Naive B cell (primary cell): ENCODE results near the gene HDAC8. TPM values are rescaled to one million over a fixed set of nuclear protein-coding genes. Genes with fewer than 3 reads are reported as not detected.
"Not testable (repeated sequence)": the region's sequence is repeated elsewhere in the genome, so short reads cannot be mapped to it uniquely, and the experiment has no call there.

Experiments
- ATAC-seq, 2 donors: fragments of 150-1000 bp; cut with Tn5 transposase; 2 replicates each; pipeline ENCODE4 v1.10.0; 2021; ENCODE audit warnings: low read depth in 2 of 2, mild to moderate bottlenecking in 2 of 2, moderate library complexity in 2 of 2
- DNase-seq: peaks from one replicate; pipeline ENCODE4 v3.0.0; 2022
- H3K27ac Mint-ChIP-seq, 6 donors: one replicate each; pipeline ENCODE4 v1.8.0; 2020 to 2022; ENCODE audit warnings: mild to moderate bottlenecking in 6 of 6, mixed read lengths in 6 of 6, moderate library complexity in 5 of 6, inconsistent platforms in 2 of 6
- H3K27me3 Mint-ChIP-seq, 3 donors: one replicate each; pipeline ENCODE4 v1.8.0; 2021 to 2022; ENCODE audit warnings: mixed read lengths in 3 of 3, mild to moderate bottlenecking in 1 of 3
- H3K36me3 Mint-ChIP-seq, 2 donors: one replicate each; pipeline ENCODE4 v1.8.0; 2020 to 2022; ENCODE audit warnings: mixed read lengths in 2 of 2, inconsistent platforms in 1 of 2, mild to moderate bottlenecking in 1 of 2
- H3K4me1 Mint-ChIP-seq, 3 donors: one replicate each; pipeline ENCODE4 v1.8.0; 2020 to 2022; ENCODE audit warnings: mixed read lengths in 3 of 3, inconsistent platforms in 1 of 3, mild to moderate bottlenecking in 1 of 3, moderate library complexity in 1 of 3
- H3K4me3 Mint-ChIP-seq, 8 donors: one replicate each; pipeline ENCODE4 v1.8.0; 2020 to 2022; ENCODE audit warnings: mild to moderate bottlenecking in 8 of 8, mixed read lengths in 8 of 8, moderate library complexity in 8 of 8, inconsistent platforms in 2 of 8
- H3K9me3 Mint-ChIP-seq, 7 donors: one replicate each; pipeline ENCODE4 v1.8.0; 2020 to 2022; ENCODE audit warnings: mixed read lengths in 7 of 7, mild to moderate bottlenecking in 5 of 7, inconsistent platforms in 2 of 7, moderate library complexity in 1 of 7
- polyA plus RNA-seq, 6 donors: library from polyadenylated mRNA; unstranded; fragments of 300-500 nt; fragmentation: Illumina TruSeq; gene quantifications; one replicate each; pipeline ENCODE4 v1.2.3, GENCODE V29; 2021; ENCODE audit warnings: low read depth in 6 of 6

HDAC8 gene
- polyA plus RNA-seq, 6 donors from 2014 or later = 15.9 to 32.6 (median 18.7) TPM

- H3K27ac Mint-ChIP-seq = no peak overlapping the region
- no peaks in the 10 kb centered on the region for H3K4me1 Mint-ChIP-seq
- H3K27me3 Mint-ChIP-seq = peaks cover 0 to 7% (median 0%) of the 10 kb centered on the region in 3 donors
- H3K36me3 Mint-ChIP-seq = peaks cover 10 to 22% of the 10 kb centered on the region in 2 donors
- ATAC-seq (no peak), DNase-seq (no peak)
- H3K9me3 Mint-ChIP-seq = peaks cover 0 to 1% (median 0%) of the 10 kb centered on the region in 7 donors
- H3K4me3 Mint-ChIP-seq = no peak overlapping the region
Measured at GRCh38 chrX:72347366-72347765, 225.3 kb downstream of the HDAC8 start.

DNA sequence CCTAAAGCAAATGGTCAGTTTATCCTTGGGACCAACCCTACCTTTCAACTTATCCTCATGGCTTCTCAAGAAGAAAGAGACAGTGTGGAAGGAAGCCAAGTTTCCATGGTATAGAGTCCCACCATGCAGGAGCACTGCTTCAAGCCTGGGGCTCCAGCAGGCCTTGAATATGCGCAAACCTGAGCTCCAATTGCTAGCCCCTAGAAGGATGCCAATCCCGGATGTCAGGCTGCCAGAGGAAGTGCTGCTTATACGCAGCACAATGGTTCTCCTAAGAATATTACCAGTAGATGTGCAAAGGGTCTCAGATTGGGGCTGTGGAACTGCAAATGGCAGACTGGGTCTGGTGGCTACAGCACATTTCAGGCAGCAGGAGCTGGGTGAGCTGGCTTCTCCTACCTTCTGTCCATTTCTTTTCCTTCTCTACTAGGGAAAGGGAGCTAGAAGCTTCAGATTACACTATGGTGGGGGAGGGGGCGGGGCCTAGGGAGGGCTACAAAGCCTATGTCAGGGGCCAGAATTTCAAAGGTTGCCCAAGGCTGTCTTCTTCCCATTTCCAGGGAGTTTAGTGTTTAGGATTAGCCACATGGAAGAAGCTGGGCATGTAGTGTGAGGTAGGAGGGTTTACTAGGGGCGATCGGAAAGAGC lies 226.2 kb downstream of the HDAC8 start:
- Mint-ChIP-seq H3K9me3 (peaks cover 0 to 1% (median 0%) of the 10 kb centered on the region in 7 donors), H3K27me3 (no peaks in the 10 kb centered on the region), H3K27ac (no peak overlapping the region), H3K4me1 (no peaks in the 10 kb centered on the region), H3K36me3 (peaks cover 10 to 14% of the 10 kb centered on the region in 2 donors), H3K4me3 (no peak overlapping the region)
- DNase-seq (no peak), ATAC-seq (no peak)

- H3K27ac Mint-ChIP-seq = no peak overlapping the region
- no peaks in the 10 kb centered on the region for H3K4me1 Mint-ChIP-seq
- H3K9me3 Mint-ChIP-seq = no peaks in the 10 kb centered on the region
- no peak overlapping the region for H3K4me3 Mint-ChIP-seq
- ATAC-seq = no peak
- no peak for DNase-seq
- peaks cover 0 to 5% of the 10 kb centered on the region in 2 donors for H3K36me3 Mint-ChIP-seq
- H3K27me3 Mint-ChIP-seq = no peaks in the 10 kb centered on the region
Measured at GRCh38 chrX:72340626-72341025, 232.0 kb downstream of the HDAC8 start.

- H3K4me1 Mint-ChIP-seq = no peaks in the 10 kb centered on the region
Measured at GRCh38 chrX:72340041-72340440, 232.6 kb downstream of the HDAC8 start.

GRCh38 chrX:72330131-72330530 lies 242.5 kb downstream of the HDAC8 start:
- H3K27ac Mint-ChIP-seq = no peak overlapping the region
- H3K4me1 Mint-ChIP-seq = no peaks in the 10 kb centered on the region
- H3K27me3 Mint-ChIP-seq = no peaks in the 10 kb centered on the region
- H3K36me3 Mint-ChIP-seq = peaks cover 16 to 20% of the 10 kb centered on the region in 2 donors
- H3K4me3 Mint-ChIP-seq = peak overlapping the region in 1 of 8 donors; percentile 40
- peaks cover 1 to 15% (median 7%) of the 10 kb centered on the region in 7 donors for H3K9me3 Mint-ChIP-seq
- DNase-seq = no peak
- no peak for ATAC-seq

More at GRCh38 chrX:72340041-72340440, 232.6 kb downstream of the HDAC8 start:
- no peak for ATAC-seq
- Mint-ChIP-seq H3K4me3 (no peak overlapping the region), H3K9me3 (no peaks in the 10 kb centered on the region), H3K27me3 (no peaks in the 10 kb centered on the region), H3K36me3 (peaks cover 0 to 5% of the 10 kb centered on the region in 2 donors), H3K27ac (no peak overlapping the region)
- DNase-seq = no peak

GRCh38 chrX:72326605-72327300 lies 245.9 kb downstream of the HDAC8 start:
- no peak for DNase-seq
- Mint-ChIP-seq H3K9me3 (peaks cover 0 to 11% (median 5%) of the 10 kb centered on the region in 7 donors), H3K4me3 (no peak overlapping the region)

GRCh38 chrX:72319651-72320050 lies 253.0 kb downstream of the HDAC8 start:
- not testable (repeated sequence) for H3K4me3 Mint-ChIP-seq, H3K36me3 Mint-ChIP-seq, ATAC-seq, H3K27ac Mint-ChIP-seq, H3K4me1 Mint-ChIP-seq, H3K9me3 Mint-ChIP-seq, DNase-seq
- H3K27me3 Mint-ChIP-seq = peaks cover 0 to 19% (median 0%) of the 10 kb centered on the region in 3 donors

More at GRCh38 chrX:72326605-72327300, 245.9 kb downstream of the HDAC8 start:
- H3K36me3 Mint-ChIP-seq = peaks cover 14 to 16% of the 10 kb centered on the region in 2 donors
- no peak for ATAC-seq
- peak overlapping the region in 1 of 6 donors; percentile 49 for H3K27ac Mint-ChIP-seq
- no peaks in the 10 kb centered on the region for H3K27me3 Mint-ChIP-seq
- H3K4me1 Mint-ChIP-seq = no peaks in the 10 kb centered on the region

- no peak overlapping the region for H3K27ac Mint-ChIP-seq
- peaks cover 0 to 45% (median 6%) of the 10 kb centered on the region in 3 donors for H3K27me3 Mint-ChIP-seq
- ATAC-seq (no peak), DNase-seq (no peak)
- no peak overlapping the region for H3K4me3 Mint-ChIP-seq
- H3K4me1 Mint-ChIP-seq = no peaks in the 10 kb centered on the region
- no peaks in the 10 kb centered on the region for H3K36me3 Mint-ChIP-seq
- peaks cover 0 to 4% (median 0%) of the 10 kb centered on the region in 7 donors for H3K9me3 Mint-ChIP-seq
Measured at GRCh38 chrX:72317139-72317538, 255.5 kb downstream of the HDAC8 start.

DNA sequence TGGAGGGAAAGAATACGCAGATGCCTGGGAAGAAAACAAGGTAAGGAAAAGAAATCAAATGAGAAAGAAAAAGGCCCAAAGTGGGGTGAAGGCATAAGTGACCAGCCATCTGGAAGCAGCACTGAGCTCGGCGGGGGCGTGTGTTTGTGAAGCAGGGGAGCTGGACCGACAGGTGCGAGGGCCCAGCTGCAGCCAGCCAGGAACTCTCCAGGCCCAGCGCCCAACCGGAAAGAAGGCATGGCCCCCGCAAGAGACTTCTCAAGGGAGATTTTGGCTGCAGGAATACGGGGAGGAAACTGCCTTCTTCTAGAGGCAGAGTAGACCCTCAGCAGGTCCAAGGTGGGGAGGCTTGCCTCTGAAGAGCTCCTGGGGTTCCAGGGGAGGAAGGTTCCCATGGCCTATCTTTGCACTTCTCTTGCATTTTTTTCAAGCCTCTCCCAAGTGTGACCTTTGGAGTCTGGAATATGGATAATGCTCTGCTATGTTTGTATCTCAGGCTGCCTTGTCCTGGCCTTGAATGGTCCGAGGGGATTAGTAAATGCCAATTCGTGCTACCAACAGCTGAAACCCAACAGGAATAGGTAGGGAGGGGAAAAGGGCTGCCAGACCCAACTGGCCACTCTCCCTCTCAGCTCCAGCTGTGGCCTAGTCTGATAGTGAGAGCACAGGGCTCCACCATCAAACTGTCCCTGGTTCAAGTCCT lies 256.1 kb downstream of the HDAC8 start:
- Mint-ChIP-seq H3K27me3 (peaks cover 0 to 47% (median 6%) of the 10 kb centered on the region in 3 donors), H3K9me3 (peaks cover 0 to 4% (median 0%) of the 10 kb centered on the region in 7 donors), H3K4me3 (no peak overlapping the region), H3K36me3 (no peaks in the 10 kb centered on the region), H3K4me1 (no peaks in the 10 kb centered on the region), H3K27ac (no peak overlapping the region)
- ATAC-seq (no peak), DNase-seq (no peak)

- H3K27me3 Mint-ChIP-seq = peaks cover 0 to 47% (median 6%) of the 10 kb centered on the region in 3 donors
- H3K36me3 Mint-ChIP-seq = no peaks in the 10 kb centered on the region
- ATAC-seq = no peak
Measured at GRCh38 chrX:72314881-72315280, 257.8 kb downstream of the HDAC8 start.

DNA sequence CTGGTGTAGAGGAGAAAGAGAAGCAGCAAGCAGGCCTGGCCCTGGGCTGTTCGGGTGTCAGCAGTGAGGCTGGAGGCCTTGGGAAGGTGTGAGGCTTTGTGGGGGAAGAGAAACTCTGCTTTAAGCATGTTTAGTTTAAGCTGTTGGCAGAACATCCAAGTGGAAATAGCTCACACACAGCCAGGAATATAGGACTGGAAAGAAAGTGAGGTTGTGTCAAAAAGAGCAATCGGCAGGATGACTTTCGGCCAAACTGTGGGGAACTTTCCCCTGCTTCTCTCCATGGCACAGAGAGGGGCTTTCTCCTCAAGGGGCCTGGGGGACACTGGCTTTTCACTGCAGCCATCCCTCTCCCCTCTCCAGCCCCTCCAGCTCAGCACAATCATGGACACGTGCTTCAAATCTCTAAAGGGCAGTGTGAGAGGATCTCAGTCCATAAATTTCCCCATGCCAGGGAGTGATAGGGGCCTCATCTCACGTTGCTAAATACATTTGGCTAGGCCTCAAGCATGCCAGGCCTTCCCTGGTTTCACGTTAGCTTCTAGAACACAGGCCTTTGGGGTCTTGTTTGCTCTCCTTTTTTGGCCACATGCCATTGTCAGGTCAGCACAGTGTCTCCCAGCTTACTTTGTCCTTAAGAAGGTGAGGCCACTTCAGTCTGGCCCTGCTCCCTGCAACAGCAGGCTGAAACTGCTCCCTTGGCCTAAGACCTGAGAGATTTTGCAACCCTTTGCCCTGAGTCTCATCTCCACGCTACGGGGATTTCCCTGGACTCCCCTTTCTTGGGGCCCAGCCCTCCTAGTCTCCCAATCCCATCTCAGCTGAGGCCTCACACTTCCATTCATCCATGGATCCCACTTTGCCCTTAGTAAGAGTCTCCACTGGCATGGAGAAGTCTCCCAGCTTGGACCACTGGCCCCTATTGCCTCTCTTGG lies 258.7 kb downstream of the HDAC8 start:
- peak overlapping the region in 1 of 6 donors; percentile 77 for H3K27ac Mint-ChIP-seq
- H3K9me3 Mint-ChIP-seq = peaks cover 0 to 2% (median 0%) of the 10 kb centered on the region in 7 donors
- H3K27me3 Mint-ChIP-seq = peaks cover 3 to 47% (median 6%) of the 10 kb centered on the region in 3 donors
- no peaks in the 10 kb centered on the region for H3K36me3 Mint-ChIP-seq
- ATAC-seq (no peak), DNase-seq (no peak)
- peaks cover 0 to 6% (median 5%) of the 10 kb centered on the region in 3 donors for H3K4me1 Mint-ChIP-seq
- no peak overlapping the region for H3K4me3 Mint-ChIP-seq

More at GRCh38 chrX:72314881-72315280, 257.8 kb downstream of the HDAC8 start:
- H3K27ac Mint-ChIP-seq = no peak overlapping the region
- no peaks in the 10 kb centered on the region for H3K4me1 Mint-ChIP-seq
- DNase-seq = no peak
- peaks cover 0 to 4% (median 0%) of the 10 kb centered on the region in 7 donors for H3K9me3 Mint-ChIP-seq
- no peak overlapping the region for H3K4me3 Mint-ChIP-seq

- ATAC-seq = no peak
- H3K4me1 Mint-ChIP-seq = peaks cover 11 to 19% (median 18%) of the 10 kb centered on the region in 3 donors
- peaks cover 0 to 2% (median 0%) of the 10 kb centered on the region in 7 donors for H3K9me3 Mint-ChIP-seq
- no peak for DNase-seq
- H3K4me3 Mint-ChIP-seq = no peak overlapping the region
- H3K27ac Mint-ChIP-seq = no peak overlapping the region
- H3K27me3 Mint-ChIP-seq = peaks cover 14 to 52% (median 16%) of the 10 kb centered on the region in 3 donors
- H3K36me3 Mint-ChIP-seq = no peaks in the 10 kb centered on the region
Measured at GRCh38 chrX:72312311-72312940, 260.2 kb downstream of the HDAC8 start.
